DMS 273 treated with DMSO at 0.1 percent for 48 hours (cell line): Measurements from ENCODE around the gene KPNA5.
"Not testable (repeated sequence)": the region's sequence is repeated elsewhere in the genome, so short reads cannot be mapped to it uniquely, and the experiment has no call there.

ENCODE experiments used
- DNase-seq: peaks from one replicate; lab custom pipeline; 2025; lab: John Stamatoyannopoulos, UW

The KPNA5 gene

GRCh38 chr6:116703888-116704287, 22.9 kb downstream of the KPNA5 start:
- not testable (repeated sequence) for DNase-seq

DNA sequence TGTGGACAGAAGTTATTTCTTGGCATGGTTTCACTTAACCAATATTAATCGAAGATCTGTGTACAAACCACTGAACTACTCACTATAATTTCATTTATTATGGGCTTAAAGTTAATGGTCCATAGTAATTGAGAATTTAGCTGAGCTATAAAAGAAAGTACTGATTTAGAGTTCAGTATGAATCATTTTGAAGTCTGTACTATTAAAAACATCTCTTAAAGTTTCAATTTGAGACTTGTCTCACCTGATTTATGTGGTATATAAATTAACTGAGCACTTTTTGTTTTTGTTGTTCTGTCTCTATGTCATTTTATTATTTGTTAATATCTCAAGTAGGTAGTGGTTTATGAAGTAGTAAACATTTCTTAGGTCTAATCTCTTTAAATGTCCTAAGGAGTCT, 24.9 kb downstream of the KPNA5 start:
- DNase-seq = no peak

GRCh38 chr6:116714296-116714695, 33.3 kb downstream of the KPNA5 start:
- no peak for DNase-seq

DNA sequence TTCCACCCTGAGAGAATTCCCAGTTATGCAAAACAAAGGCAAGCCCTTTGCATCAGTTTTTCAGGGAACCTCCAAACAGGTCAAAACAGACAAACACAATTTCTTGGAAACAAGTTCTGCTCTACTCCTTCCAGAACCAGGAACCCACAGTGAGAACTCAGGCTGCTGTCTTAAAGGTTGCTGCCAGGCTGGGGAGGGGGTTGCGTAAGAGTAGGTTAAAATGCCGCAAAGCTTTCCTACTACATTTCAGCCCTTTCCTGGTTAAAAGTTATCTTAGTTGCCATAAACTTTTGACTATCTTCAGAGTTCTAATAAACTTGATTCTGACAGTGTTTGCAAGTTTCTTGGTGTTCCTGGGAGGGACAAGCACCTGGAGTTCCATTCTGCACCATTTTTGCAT, 33.8 kb downstream of the KPNA5 start:
- DNase-seq = no peak

DNA sequence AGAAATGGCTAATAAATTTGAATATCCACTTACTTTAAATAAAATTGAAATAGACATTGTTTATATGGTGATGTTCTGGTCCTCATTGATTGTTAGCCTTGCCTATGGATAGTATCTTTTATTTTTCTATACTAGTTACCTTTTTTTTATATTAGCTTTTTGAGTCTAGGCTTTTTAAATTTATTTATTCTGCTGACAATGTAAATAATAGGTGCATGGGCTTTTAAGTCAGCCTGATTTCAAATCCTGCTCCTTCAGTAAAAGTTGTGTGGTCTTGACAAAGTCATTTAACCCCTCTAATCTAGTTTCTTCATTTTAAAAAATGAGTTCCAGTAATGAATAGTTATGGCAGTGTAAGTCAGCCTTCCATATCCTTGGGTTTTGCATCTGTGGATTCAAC, 45.9 kb downstream of the KPNA5 start:
- DNase-seq = no peak

- no peak for DNase-seq
Observed at GRCh38 chr6:116730513-116730912, 49.5 kb downstream of the KPNA5 start.

- no peak for DNase-seq
Observed at GRCh38 chr6:116737004-116737403, 56.0 kb downstream of the KPNA5 start.

- DNase-seq = not testable (repeated sequence)
Observed at GRCh38 chr6:116740486-116740885, 59.5 kb downstream of the KPNA5 start.

GRCh38 chr6:116741571-116741970, 60.6 kb downstream of the KPNA5 start:
- DNase-seq = no peak

DNA sequence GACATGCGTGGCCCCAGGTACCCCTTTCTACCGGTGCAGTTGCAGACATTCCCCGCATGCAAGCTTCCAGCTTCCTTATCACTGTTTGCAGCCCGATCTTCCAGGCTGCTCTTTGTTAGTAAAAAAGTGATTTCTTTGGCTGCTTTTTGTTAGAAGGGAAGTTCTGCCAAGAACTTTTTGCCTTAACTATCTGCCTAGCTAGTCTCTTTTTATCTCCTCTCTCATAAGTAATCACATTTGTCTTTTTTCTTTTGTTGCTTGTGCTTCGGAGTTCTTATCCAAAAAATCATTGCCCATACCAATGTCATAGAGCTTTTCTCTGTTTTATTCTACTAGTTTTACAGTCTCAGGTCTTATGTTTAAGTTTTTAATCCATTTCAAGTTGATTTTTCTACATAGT, 64.2 kb downstream of the KPNA5 start:
- no peak for DNase-seq

GRCh38 chr6:116761779-116762178, 80.8 kb downstream of the KPNA5 start:
- DNase-seq = no peak

- DNase-seq = no peak
Observed at GRCh38 chr6:116762235-116762634, 81.2 kb downstream of the KPNA5 start.

DNA sequence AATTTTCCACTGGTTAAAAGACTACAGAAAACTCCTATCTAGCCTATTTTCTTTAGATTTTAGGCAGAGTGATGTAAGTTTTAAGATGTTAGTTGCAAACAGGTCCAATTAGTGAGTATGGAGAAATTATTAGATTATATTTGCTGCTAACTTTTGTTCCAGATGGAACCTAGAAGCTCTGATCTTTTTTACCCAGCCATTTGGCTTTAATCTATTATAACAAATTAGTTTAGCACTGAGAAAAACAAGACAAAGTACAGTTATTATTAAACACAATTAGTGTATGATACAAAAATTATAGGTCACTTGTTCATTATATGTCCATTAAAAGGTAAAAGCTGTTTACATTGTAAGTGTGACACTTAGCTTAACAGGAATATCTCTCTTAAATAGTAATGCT, 82.0 kb downstream of the KPNA5 start:
- no peak for DNase-seq

DNA sequence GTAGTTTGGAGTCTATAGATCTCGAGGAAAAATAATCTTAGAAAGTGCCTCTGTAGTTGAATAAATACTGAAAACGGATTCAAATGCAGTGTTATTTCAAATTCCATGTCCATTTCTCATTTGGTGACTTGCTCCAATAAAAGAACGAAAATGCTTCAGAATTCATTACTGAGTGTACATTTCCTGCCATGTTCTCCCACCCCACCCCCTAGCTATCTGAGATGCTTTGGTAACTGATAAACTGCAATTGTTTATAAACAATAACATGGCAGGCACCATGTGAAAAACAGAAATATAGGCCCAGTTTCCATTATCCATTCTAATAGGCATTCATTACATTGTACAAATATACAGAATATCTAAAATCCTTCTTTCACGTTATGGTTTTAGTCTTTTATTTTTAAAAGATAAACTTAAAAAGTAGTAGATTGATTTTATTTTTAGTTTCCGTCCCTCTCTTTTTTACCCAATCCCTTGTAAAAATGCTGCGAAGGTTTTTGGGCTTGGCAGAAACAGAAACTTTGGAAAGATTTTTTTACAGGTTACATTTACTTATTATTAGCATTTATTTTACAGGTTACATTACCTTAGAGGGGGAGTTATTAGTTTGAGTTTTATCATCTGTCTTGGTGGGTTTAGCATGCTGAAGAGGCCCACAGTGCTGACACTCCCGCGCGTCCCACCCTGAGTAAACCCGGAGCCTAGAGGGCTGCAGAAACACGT, 83.1 kb downstream of the KPNA5 start:
- DNase-seq = no peak

DNA sequence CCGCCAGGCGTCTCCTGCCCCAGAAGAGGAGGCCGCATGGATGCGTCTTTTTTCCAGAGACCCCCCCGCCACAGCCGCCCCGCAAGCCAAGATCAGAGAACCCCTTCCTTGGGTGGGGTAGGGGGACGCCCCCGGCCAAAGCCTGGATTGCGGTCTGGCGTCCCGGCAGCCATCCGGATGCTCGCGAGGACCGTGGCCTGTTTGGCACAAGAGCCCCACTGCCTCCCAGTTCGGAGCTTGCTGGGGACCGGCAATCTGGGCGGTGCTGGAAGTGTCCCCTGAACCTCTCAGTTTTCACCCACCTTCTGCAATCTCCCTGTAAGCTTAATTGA, 83.6 kb downstream of the KPNA5 start:
- DNase-seq = no peak

DNA sequence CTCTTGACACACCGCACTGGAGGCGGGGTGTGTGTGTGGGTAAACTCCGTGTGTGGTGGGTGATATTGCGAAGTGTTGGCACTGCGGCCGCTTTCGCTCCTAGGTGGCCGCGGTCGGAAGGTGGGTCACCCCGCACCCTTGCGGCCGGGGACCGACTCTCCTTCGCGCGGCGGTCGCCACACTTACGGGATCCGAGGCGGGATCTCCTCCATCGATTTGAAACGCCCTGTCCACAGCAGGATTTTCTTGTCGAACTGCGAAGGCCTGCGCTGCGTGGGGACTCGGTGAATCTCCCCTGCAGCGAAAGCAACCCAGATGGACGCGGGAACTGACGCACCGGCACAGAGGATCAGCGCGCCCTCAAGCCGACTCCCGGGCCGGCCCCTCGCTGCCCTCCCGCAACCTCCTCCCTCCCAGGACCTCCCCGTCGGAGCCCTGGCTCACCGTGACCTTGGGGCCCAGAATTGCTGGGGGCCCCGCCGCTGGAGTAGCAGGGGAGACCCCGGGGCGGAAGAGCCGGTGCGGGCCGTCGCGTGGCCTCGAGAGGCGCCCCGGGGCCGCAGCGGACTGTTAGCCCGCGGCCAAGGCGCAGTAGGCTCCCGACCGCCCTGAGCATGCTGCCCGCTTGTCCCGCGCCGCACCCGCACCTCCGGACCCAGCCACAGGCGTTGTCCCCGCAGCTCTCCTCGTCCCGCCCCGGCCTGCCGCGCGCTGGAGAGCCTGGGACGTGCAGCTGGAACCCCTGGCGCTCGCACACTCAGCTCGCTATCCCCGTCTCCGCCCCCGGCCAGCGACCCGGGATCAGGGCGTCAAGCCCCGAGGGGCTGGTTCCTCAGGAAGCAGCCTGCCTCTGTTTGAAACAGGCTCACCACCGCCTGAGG, 84.2 kb downstream of the KPNA5 start, which contains the start of gene FAM162B:
TSS of gene FAM162B (minus strand) at position 759 of the 881 bp plus-strand sequence. CDS start at position 616, 143 bp downstream.
- DNase-seq = no peak

GRCh38 chr6:116766506-116767176, 85.6 kb downstream of the KPNA5 start:
- DNase-seq = no peak

DNA sequence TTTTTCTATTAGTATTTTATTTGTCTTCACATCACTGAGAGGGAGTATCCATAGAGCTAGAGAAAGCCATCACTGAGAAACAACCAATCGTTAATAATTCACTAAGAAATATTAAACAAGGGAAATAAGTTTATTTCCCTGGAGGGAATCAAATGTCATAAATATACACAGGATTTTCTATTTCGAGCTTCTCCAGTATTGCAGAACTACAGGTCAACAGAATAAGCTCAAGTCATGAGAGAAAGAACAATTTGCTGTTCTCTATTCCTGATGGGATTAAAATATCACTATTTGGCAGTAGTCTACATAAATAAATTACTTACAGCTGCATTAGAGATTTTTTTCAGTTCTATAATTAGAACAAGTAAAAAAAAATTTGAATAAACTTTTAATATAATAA, 86.7 kb downstream of the KPNA5 start:
- DNase-seq = no peak

- no peak for DNase-seq
Observed at GRCh38 chr6:116772450-116772849, 91.4 kb downstream of the KPNA5 start.

GRCh38 chr6:116773886-116774285, 92.9 kb downstream of the KPNA5 start:
- DNase-seq = no peak

GRCh38 chr6:116779573-116780164, 98.7 kb downstream of the KPNA5 start:
- peak; percentile 47 for DNase-seq

DNA sequence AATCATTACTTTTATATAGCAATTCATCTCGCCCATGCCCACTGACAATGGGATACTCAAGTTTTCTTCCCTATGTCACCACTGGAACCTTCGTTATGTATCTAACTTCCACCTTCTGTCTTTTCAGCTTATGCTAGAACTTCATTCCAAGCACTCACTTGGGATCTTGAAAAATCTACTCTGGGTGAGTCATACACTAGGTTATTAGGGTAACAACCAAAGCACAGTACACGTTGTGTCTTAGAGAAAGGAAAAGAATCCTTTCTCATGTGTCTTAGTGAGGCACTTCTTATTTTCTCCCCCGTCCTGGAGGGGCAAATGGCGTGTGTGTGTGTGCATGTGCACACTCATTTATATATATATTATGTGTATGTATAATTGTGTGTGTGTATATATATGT, 102.8 kb downstream of the KPNA5 start:
- DNase-seq = no peak
